HL-60 (cell line): ENCODE measurements around the gene RCOR2.

Experiments
- DNase-seq, 2 experiments: peaks; one replicate each; pipeline ENCODE4 v3.0.0-alpha.2; 2010 to 2020; ENCODE audit warnings: low read depth in 1 of 2, low spot score in 1 of 2
- H3K27ac ChIP-seq: fragments of 250-450 bp; sonication (Bioruptor Pico); replicated peaks from 2 replicates; pipeline ENCODE4 v1.5.1; 2020; ENCODE audit warnings: mild to moderate bottlenecking, moderate library complexity
- H3K27me3 ChIP-seq: fragments of 250-450 bp; sonication (Bioruptor Pico); 2 replicates; pipeline ENCODE4 v1.5.1; 2021; ENCODE audit warnings: mild to moderate bottlenecking, moderate library complexity; ENCODE audit not compliant: insufficient read depth, poor library complexity, severe bottlenecking
- H3K4me3 ChIP-seq: replicated peaks from 2 replicates; pipeline ENCODE4 v1.5.1; 2011; ENCODE audit warnings: mild to moderate bottlenecking, control low read depth, low read length; ENCODE audit not compliant: insufficient read depth
- CTCF ChIP-seq: IDR thresholded peaks from one replicate; pipeline ENCODE4 v1.5.1; 2011; ENCODE audit warnings: low read length, control low read depth, inconsistent platforms; ENCODE audit not compliant: insufficient read depth
- GABPA ChIP-seq: IDR thresholded peaks from 2 replicates; pipeline ENCODE4 v1.6.1; 2012; ENCODE audit warnings: low read depth
- POLR2AphosphoS5 ChIP-seq: IDR thresholded peaks from 2 replicates; pipeline ENCODE4 v1.6.1; 2012; ENCODE audit warnings: low read depth
- SPI1 ChIP-seq: IDR thresholded peaks from 2 replicates; pipeline ENCODE4 v1.6.1; 2012; ENCODE audit warnings: low read depth, mild to moderate bottlenecking, borderline replicate concordance
- TF ChIP-seq, protein P1 (sequence below): IDR thresholded peaks from 2 replicates; pipeline ENCODE4 v1.6.1; 2012; ENCODE audit warnings: low read depth; ENCODE audit not compliant: insufficient replicate concordance

Gene RCOR2

GRCh38 chr11:63945477-63946163, 28.7 kb upstream of the RCOR2 start:
- Histone ChIP-seq H3K27ac (no peak overlapping the region), H3K4me3 (no peak overlapping the region), H3K27me3 (no peaks in the 10 kb centered on the region)
- peak in 1 of 2 experiments; percentile 64 for DNase-seq
- TF ChIP-seq, protein P1, sequence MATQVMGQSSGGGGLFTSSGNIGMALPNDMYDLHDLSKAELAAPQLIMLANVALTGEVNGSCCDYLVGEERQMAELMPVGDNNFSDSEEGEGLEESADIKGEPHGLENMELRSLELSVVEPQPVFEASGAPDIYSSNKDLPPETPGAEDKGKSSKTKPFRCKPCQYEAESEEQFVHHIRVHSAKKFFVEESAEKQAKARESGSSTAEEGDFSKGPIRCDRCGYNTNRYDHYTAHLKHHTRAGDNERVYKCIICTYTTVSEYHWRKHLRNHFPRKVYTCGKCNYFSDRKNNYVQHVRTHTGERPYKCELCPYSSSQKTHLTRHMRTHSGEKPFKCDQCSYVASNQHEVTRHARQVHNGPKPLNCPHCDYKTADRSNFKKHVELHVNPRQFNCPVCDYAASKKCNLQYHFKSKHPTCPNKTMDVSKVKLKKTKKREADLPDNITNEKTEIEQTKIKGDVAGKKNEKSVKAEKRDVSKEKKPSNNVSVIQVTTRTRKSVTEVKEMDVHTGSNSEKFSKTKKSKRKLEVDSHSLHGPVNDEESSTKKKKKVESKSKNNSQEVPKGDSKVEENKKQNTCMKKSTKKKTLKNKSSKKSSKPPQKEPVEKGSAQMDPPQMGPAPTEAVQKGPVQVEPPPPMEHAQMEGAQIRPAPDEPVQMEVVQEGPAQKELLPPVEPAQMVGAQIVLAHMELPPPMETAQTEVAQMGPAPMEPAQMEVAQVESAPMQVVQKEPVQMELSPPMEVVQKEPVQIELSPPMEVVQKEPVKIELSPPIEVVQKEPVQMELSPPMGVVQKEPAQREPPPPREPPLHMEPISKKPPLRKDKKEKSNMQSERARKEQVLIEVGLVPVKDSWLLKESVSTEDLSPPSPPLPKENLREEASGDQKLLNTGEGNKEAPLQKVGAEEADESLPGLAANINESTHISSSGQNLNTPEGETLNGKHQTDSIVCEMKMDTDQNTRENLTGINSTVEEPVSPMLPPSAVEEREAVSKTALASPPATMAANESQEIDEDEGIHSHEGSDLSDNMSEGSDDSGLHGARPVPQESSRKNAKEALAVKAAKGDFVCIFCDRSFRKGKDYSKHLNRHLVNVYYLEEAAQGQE = no peak
- TF ChIP-seq CTCF = peak; percentile 51

DNA sequence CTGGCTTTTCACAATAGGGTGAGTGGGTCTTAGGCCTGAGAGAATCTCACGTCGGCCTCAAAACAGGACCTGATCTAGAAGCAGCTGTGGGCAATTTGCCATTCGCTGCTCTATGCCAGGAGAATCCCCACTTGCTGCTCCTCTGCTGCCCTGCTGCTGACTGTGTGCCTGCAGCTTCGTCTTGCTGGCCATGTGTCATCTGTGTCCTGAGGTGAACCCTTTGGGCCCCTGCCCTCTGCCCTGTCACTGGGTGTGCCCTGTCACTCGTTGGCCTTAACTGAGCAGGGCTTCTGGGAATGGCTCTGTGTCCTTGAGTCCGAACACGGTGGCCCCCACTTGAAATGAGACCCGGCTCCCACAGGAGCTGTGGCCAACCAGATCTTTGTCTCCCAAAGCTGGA, 28.0 kb upstream of the RCOR2 start:
- Histone ChIP-seq H3K27me3 (no peaks in the 10 kb centered on the region), H3K4me3 (no peak overlapping the region), H3K27ac (no peak overlapping the region)
- no peak for DNase-seq
- TF ChIP-seq POLR2AphosphoS5 (no peak), GABPA (no peak), SPI1 (no peak), CTCF (no peak)
- TF ChIP-seq, protein P1 = no peak

DNA sequence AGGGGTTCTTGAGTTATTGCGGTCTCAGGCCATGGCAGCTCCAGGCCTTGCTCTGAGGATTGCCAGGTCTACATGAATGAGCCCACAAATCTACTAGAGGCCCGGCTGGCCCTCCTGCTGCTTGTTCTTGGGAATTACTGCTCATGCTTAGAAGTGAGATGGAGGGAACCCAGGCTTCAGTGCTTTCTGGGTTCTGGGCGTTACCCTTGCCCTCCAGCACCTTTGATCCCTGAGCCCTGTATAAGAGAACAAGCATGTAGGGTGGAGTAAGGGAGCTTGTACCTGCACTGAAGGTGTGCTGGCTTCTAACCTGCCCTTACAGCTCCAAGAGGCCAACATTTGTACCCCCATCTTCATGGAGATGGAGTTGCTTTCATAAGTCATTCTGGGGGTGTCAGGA, 25.8 kb upstream of the RCOR2 start:
- no peak overlapping the region for H3K4me3 ChIP-seq
- no peaks in the 10 kb centered on the region for H3K27me3 ChIP-seq
- TF ChIP-seq POLR2AphosphoS5 (no peak), CTCF (no peak)
- H3K27ac ChIP-seq = no peak overlapping the region
- no peak for DNase-seq

- DNase-seq = no peak
- no peak for TF ChIP-seq CTCF
- no peak for TF ChIP-seq GABPA
- TF ChIP-seq, protein P1 = no peak
- TF ChIP-seq SPI1 = no peak
- no peak for TF ChIP-seq POLR2AphosphoS5
- no peaks in the 10 kb centered on the region for H3K27me3 ChIP-seq
- H3K4me3 ChIP-seq = no peak overlapping the region
- no peak overlapping the region for H3K27ac ChIP-seq
Measured at GRCh38 chr11:63941901-63942300, 24.9 kb upstream of the RCOR2 start.
